HG02763 (cell line): ENCODE data around the gene FHAD1.
"Not testable (repeated sequence)": the region's sequence is repeated elsewhere in the genome, so short reads cannot be mapped to it uniquely, and the experiment has no call there.

ENCODE experiments used
- ATAC-seq: cut with Tn5 transposase; IDR thresholded peaks from one replicate; pipeline ENCODE4 v1.9.1; 2021; ENCODE audit warnings: mild to moderate bottlenecking, moderate library complexity; ENCODE audit not compliant: unreplicated experiment

FHAD1 gene

GRCh38 chr1:15412175-15412800 lies 165.3 kb downstream of the FHAD1 start:
- no peak for ATAC-seq

- no peak for ATAC-seq
Measured at GRCh38 chr1:15412843-15413242, 165.8 kb downstream of the FHAD1 start.

GRCh38 chr1:15413563-15414444 lies 166.8 kb downstream of the FHAD1 start:
- ATAC-seq, result no peak

DNA sequence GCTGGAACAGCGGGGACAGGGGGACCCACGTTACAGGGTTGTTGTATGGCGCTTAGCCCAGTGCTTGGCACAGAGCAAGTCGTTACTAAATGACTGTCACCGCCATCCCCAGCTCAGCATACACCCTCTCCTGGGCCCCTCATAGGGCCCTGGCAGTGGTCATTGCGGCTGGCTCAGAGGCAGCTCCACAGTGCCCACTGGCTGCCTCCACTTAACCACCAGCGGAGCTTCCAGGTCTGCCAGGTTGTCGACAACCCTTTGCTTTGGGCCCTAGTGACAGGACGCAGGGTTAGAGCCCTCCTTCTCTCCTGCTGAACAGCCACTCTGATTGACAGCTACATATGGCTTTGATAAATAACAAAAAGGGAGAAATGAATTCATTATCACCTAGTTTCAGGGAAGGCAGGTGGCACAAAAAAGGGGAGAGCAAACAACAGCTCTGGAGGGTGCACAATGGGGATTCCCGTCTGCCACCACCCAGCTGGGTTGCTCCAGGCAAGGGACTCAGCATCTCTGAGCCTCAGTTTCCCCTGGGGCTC lies 167.5 kb downstream of the FHAD1 start:
- no peak for ATAC-seq

DNA sequence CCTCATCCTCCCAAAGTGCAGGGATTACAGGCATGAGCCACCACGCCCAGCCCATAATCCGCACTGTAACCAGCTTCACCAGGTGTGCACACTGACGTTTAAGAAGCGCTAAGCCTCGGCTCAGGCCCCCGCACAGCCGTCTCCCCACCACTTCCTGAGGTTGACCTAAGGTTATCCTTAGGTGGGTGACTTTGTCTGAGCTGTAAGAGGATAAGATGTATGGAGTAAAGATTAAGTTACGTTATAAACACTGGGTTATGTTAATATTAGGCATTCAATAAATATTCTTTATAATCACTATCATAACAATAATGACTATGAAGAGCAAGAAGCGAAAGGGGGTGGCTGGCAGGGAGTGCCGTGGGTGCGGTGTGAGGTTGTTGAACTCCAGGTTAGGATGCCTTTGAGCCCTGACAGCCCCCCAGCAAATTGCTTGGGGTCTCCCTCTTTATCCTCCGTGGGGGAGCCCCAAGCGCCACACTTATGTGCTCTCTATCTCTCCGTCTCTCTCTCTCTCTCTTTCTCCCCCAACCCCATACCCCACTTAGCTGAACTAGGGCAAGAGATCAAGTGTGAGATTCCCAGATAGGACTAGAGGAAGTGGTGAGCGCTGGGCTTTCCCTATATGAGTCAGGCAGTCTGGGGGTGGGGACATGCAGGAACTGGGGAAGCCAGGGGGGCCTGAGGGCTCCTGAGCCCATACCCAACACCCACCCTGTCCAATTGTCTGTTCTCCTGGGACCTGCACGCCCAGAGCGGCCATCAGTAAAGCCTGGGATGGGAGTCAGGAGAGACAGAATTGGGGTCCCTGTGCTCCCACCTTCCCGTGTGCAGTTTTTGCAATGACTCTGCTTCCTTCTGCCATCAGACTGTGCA lies 170.3 kb downstream of the FHAD1 start:
- ATAC-seq, result no peak

DNA sequence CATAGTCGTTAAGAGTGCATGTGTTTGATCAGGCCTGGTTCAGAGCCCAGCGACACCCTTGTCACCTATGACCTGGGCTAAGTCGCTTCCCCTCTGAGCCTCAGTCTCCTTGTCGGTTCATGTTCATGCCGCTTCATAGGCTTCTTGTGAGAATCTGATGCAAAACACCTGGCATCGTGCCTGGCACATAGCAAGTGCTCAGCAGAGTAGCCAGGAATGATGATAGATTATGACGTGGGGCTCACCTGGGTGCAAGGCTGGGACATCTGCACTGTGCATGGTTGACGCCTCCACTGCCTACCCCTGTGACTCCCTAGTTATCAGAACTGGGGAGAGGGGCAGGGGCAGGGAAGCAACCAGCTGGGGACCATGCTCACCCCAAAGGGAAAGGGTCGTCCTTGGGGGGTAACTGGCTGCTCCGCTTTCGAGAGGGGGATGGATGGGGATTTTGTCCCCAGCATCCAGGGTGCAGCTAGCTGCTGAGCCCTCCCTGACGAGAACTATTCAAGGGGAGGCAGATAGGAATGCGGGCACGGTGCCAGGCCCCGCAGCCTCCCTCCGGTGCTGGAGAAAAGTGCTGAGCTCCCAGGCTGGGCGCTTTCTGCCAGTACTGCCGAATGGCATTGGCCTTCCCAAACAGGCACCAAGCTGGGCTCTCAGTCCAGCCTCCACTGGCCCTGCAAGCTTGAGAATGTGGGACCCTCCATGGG lies 171.9 kb downstream of the FHAD1 start:
- no peak for ATAC-seq

- no peak for ATAC-seq
Measured at GRCh38 chr1:15420853-15421465, 173.9 kb downstream of the FHAD1 start.

- no peak for ATAC-seq
Measured at GRCh38 chr1:15422871-15423270, 175.8 kb downstream of the FHAD1 start.

- no peak for ATAC-seq
Measured at GRCh38 chr1:15423355-15424077, 176.5 kb downstream of the FHAD1 start.

GRCh38 chr1:15424146-15424667 lies 177.2 kb downstream of the FHAD1 start:
- ATAC-seq, result no peak

DNA sequence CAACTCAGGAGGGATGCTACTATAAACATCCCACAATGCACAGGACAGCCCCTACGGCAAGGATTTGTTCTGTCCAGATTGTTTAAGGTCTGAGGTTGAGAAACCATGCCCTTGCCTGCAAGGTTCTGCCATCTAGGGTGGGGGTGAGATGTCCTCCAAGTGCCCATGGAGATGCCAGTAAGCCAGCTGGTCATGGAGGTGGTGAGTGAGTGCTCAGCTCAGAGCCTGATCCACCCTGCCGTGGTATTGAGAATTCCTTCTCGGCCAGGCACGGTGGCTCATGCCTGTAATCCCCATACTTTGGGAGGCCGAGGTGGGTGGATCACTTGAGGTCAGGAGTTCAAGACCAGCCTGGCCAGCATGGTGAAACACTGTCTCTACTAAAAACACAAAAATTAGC lies 178.0 kb downstream of the FHAD1 start:
- no peak for ATAC-seq

GRCh38 chr1:15425521-15425920 lies 178.5 kb downstream of the FHAD1 start:
- ATAC-seq, result no peak

DNA sequence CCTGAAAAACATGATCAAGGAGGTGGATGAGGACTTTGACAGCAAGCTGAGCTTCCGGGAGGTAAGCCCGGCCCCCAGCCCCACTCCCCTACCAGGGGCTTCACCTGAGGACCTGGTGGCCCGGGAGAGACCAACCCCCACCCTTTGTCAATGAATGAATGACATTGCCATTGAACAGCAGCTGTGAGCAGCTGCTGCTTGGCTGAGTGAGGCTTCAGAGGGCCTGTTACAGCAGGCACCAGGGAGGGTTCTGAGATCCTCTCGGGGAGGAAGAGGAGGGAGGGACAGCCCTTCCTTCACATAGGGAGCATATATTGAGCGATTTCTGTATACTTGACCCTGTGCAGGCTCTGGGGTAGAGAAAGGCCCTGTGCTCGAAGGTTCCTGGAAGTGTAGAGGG lies 178.9 kb downstream of the FHAD1 start:
- ATAC-seq, result no peak

- ATAC-seq, result no peak
Measured at GRCh38 chr1:15426492-15427279, 179.7 kb downstream of the FHAD1 start.

GRCh38 chr1:15427280-15427666 lies 180.2 kb downstream of the FHAD1 start:
- no peak for ATAC-seq

- not testable (repeated sequence) for ATAC-seq
Measured at GRCh38 chr1:15428252-15428651, 181.2 kb downstream of the FHAD1 start.

- no peak for ATAC-seq
Measured at GRCh38 chr1:15428815-15429435, 181.9 kb downstream of the FHAD1 start.

DNA sequence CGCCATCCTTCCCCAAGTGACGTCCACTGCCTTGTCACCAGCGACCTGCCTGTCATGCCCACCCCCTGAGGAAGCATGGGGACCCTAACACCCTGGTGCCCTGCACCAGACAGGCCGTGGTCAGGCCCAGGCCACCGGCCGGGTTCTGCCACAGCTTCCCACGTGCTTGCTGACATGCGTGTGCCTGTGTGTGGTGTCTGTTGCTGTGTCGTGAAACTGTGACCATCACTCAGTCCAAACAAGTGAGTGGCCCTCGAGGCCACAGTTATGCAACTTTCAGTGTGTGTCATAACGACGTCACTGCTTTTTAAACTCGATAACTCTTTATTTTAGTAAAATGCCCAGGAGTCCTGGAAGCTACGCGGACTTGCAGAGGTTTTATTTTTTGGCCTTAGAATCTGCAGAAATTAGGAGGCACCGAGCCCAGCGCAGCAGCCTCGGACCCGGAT lies 182.7 kb downstream of the FHAD1 start:
- ATAC-seq, result no peak
